ENCODE measurements around the gene TMCC1.

DNA sequence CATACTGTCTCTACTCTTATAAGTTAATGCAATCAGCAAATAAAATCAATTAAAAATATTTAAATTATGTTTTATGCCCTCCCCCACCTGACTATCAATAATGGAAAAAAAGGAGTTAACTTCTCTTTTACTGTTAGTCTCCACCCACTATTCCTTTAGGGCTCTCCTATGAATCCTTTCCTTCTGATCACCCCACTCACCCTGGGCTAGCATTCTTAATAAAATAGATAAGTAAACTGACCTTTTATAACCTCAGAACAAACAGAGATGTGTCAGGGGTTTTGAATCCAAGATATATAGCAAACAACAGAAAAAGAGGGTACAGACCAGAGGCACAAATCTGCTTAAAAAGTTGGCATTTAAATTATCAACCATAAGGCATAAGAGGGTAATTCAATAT, 171.0 kb downstream of the TMCC1 start:
- TF ChIP-seq ESRRA (IDR thresholded peaks at IDR 0.05; ENCODE audit: borderline replicate concordance, low read length) (no peak), CEBPB (IDR thresholded peaks at IDR 0.05) (no peak), HOXB5 (CRISPR knock-in tag; IDR thresholded peaks at IDR 0.05) (no peak), SMC3 (IDR thresholded peaks at IDR 0.05) (no peak), RNF2 (IDR thresholded peaks at IDR 0.05; ENCODE audit: borderline replicate concordance, low read depth) (no peak), FOSL2 (IDR thresholded peaks at IDR 0.05) (no peak), FOSL2 (CRISPR knock-in tag; IDR thresholded peaks at IDR 0.05) (no peak), MAZ (IDR thresholded peaks at IDR 0.05; ENCODE audit: borderline replicate concordance, low read depth, low read length) (no peak), POLR2A (IDR thresholded peaks at IDR 0.05; ENCODE audit: low read length) (no peak), CHD2 (IDR thresholded peaks at IDR 0.05; ENCODE audit: low read length, partially characterized antibody) (no peak)
- TF ChIP-seq, protein P1, sequence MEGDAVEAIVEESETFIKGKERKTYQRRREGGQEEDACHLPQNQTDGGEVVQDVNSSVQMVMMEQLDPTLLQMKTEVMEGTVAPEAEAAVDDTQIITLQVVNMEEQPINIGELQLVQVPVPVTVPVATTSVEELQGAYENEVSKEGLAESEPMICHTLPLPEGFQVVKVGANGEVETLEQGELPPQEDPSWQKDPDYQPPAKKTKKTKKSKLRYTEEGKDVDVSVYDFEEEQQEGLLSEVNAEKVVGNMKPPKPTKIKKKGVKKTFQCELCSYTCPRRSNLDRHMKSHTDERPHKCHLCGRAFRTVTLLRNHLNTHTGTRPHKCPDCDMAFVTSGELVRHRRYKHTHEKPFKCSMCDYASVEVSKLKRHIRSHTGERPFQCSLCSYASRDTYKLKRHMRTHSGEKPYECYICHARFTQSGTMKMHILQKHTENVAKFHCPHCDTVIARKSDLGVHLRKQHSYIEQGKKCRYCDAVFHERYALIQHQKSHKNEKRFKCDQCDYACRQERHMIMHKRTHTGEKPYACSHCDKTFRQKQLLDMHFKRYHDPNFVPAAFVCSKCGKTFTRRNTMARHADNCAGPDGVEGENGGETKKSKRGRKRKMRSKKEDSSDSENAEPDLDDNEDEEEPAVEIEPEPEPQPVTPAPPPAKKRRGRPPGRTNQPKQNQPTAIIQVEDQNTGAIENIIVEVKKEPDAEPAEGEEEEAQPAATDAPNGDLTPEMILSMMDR (IDR thresholded peaks at IDR 0.05): no peak
- TF ChIP-seq, protein P2, sequence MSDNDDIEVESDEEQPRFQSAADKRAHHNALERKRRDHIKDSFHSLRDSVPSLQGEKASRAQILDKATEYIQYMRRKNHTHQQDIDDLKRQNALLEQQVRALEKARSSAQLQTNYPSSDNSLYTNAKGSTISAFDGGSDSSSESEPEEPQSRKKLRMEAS (IDR thresholded peaks at IDR 0.05): no peak

Data from A549 (cell line).